ENCODE measurements around the gene BAG5. TPM values are rescaled to one million over a fixed set of nuclear protein-coding genes. Genes with fewer than 3 reads are reported as not detected.
A peak's percentile ranks its signal among the peaks of the same experiment; 100 is the strongest.

Gene BAG5
- total RNA-seq, 1 experiment from 2014 or later: 28.9 TPM

- H3K4me1 Mint-ChIP-seq (ENCODE audit: low read depth, unreplicated experiment): no peaks in the 10 kb centered on the region
- no peak for TF ChIP-seq CTCF (IDR thresholded peaks at IDR 0.05; ENCODE audit: insufficient read depth in 1 of 2, low read depth in 1 of 2, low read length in 1 of 2, severe bottlenecking in 1 of 2, unreplicated experiment in 1 of 2)
- ChIA-PET POLR2A (interaction anchor here (0.6 kb wide), 1 partner anchor 10 kb away, joined by 3 read pairs; no protein-coding TSS in a partner anchor), CTCF (no interaction called here)
- intact Hi-C loops (cut with micrococcal nuclease; ENCODE audit: unreplicated experiment): no loop called here
- no peak for DNase-seq
- no peaks in the 10 kb centered on the region for H3K27me3 Mint-ChIP-seq (ENCODE audit: insufficient read depth, unreplicated experiment)
- H3K27ac Mint-ChIP-seq (ENCODE audit: unreplicated experiment): no peak overlapping the region
- no peaks in the 10 kb centered on the region for H3K9me3 Mint-ChIP-seq (ENCODE audit: unreplicated experiment)
- H3K4me1 ChIP-seq: no peaks in the 10 kb centered on the region
- H3K9me3 ChIP-seq: no peaks in the 10 kb centered on the region
- H3K4me3 Mint-ChIP-seq (ENCODE audit: unreplicated experiment): no peak overlapping the region
- BruUV-seq (replicated peaks): no TSS peak
- H3K36me3 Mint-ChIP-seq (ENCODE audit: insufficient read depth, unreplicated experiment): peaks cover 5% of the 10 kb centered on the region
- H3K36me3 ChIP-seq (ENCODE audit: control insufficient read depth, insufficient read depth, low read length): no peaks in the 10 kb centered on the region
- H3K27me3 ChIP-seq (replicated peaks; ENCODE audit: control insufficient read depth, insufficient read depth, low read length): no peaks in the 10 kb centered on the region
- no peak overlapping the region for H3K4me3 ChIP-seq (ENCODE audit: low read depth, low read length)
These were observed 11.1 kb downstream of the BAG5 start for GRCh38 chr14:103551338-103551762.

DNA sequence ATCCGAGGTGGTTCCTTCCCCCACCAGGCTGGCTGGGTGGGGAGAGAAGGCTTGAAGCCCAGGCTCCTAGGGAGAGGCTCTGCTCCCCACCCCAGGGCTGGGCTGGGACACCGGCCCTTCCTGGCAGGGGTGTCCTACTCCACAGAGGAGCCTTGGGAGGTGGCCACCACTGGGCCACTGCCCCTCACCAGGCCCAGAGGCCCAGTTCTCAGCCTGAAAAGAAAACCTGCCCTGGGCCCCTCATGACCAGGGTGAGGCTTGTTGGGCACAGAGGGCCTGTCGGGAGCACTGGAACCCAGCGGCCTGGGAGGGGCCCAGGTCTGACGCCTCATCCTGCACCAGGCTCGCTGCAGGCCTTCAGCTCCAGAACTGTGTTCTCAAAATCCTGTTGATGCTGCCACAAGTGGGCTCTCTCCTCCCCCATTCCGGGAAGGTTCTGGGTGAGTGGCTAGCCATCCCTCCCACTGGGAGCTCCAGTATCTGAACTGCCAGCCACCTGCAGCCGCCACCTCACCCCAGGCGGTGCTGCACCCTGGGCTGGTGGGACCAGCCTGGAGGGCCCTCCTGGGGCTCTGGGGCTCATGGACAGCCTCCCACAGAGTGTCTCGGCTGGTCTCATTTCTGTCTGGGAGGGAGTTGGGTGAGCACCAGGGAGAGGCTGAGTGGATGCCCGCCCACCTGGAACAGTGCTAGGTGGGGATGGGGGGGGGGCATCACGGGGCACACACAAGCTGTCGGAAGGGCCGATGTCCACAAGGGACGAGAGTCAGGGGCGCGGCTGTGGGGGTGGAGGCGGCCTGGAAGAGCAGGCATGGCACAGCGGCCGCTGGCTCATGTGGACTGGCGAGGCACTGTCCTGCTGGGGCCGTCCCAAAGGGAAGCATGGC lies 11.8 kb downstream of the BAG5 start:
- no peaks in the 10 kb centered on the region for H3K9me3 Mint-ChIP-seq (ENCODE audit: unreplicated experiment)
- Histone ChIP-seq H3K27me3 (replicated peaks; ENCODE audit: control insufficient read depth, insufficient read depth, low read length) (no peaks in the 10 kb centered on the region), H3K9me3 (no peaks in the 10 kb centered on the region), H3K36me3 (ENCODE audit: control insufficient read depth, insufficient read depth, low read length) (no peaks in the 10 kb centered on the region), H3K4me3 (ENCODE audit: low read depth, low read length) (no peak overlapping the region), H3K4me1 (no peaks in the 10 kb centered on the region)
- POLR2A ChIA-PET: interaction anchor here (0.7 kb wide), 1 partner anchor 22 kb away, joined by 5 read pairs; no protein-coding TSS in a partner anchor
- DNase-seq: no peak
- no peak overlapping the region for H3K4me3 Mint-ChIP-seq (ENCODE audit: unreplicated experiment)
- no TSS peak for BruUV-seq (replicated peaks)
- peaks cover 5% of the 10 kb centered on the region for H3K36me3 Mint-ChIP-seq (ENCODE audit: insufficient read depth, unreplicated experiment)
- H3K27ac Mint-ChIP-seq (ENCODE audit: unreplicated experiment): no peak overlapping the region
- no peaks in the 10 kb centered on the region for H3K4me1 Mint-ChIP-seq (ENCODE audit: low read depth, unreplicated experiment)
- H3K27me3 Mint-ChIP-seq (ENCODE audit: insufficient read depth, unreplicated experiment): no peaks in the 10 kb centered on the region
- intact Hi-C loops (cut with micrococcal nuclease; ENCODE audit: unreplicated experiment): no loop called here
- CTCF ChIA-PET: no interaction called here
- TF ChIP-seq CTCF (IDR thresholded peaks at IDR 0.05; ENCODE audit: insufficient read depth in 1 of 2, low read depth in 1 of 2, low read length in 1 of 2, severe bottlenecking in 1 of 2, unreplicated experiment in 1 of 2): no peak

GRCh38 chr14:103549361-103550311 lies 12.8 kb downstream of the BAG5 start:
- H3K9me3 Mint-ChIP-seq (ENCODE audit: unreplicated experiment): no peaks in the 10 kb centered on the region
- POLR2A ChIA-PET: interaction anchor here (0.7 kb wide), 1 partner anchor 21 kb away, joined by 5 read pairs; no protein-coding TSS in a partner anchor
- no peaks in the 10 kb centered on the region for H3K4me1 ChIP-seq
- H3K4me3 ChIP-seq (ENCODE audit: low read depth, low read length): no peak overlapping the region
- no peaks in the 10 kb centered on the region for H3K27me3 ChIP-seq (replicated peaks; ENCODE audit: control insufficient read depth, insufficient read depth, low read length)
- intact Hi-C loops (cut with micrococcal nuclease; ENCODE audit: unreplicated experiment): no loop called here
- no peaks in the 10 kb centered on the region for H3K27me3 Mint-ChIP-seq (ENCODE audit: insufficient read depth, unreplicated experiment)
- H3K4me3 Mint-ChIP-seq (ENCODE audit: unreplicated experiment): no peak overlapping the region
- TF ChIP-seq CTCF (IDR thresholded peaks at IDR 0.05; ENCODE audit: insufficient read depth in 1 of 2, low read depth in 1 of 2, low read length in 1 of 2, severe bottlenecking in 1 of 2, unreplicated experiment in 1 of 2): no peak
- no peaks in the 10 kb centered on the region for H3K36me3 ChIP-seq (ENCODE audit: control insufficient read depth, insufficient read depth, low read length)
- peak in 1 of 2 experiments; percentile 34 for DNase-seq
- H3K36me3 Mint-ChIP-seq (ENCODE audit: insufficient read depth, unreplicated experiment): peaks cover 5% of the 10 kb centered on the region
- no peaks in the 10 kb centered on the region for H3K4me1 Mint-ChIP-seq (ENCODE audit: low read depth, unreplicated experiment)
- CTCF ChIA-PET: interaction anchor here (1.0 kb wide), 1 partner anchor 31 kb away, joined by 4 read pairs; no protein-coding TSS in a partner anchor
- H3K27ac Mint-ChIP-seq (ENCODE audit: unreplicated experiment): no peak overlapping the region
- H3K9me3 ChIP-seq: no peaks in the 10 kb centered on the region
- BruUV-seq (replicated peaks): no TSS peak

Data from Caco-2 (cell line).